PC-3 (cell line): Measurements from ENCODE around the gene USHBP1. TPM values are rescaled to one million over a fixed set of nuclear protein-coding genes. Genes with fewer than 3 reads are reported as not detected.

Experiments used
- ATAC-seq: fragments of 200-7000 bp; cut with Tn5 transposase; 2 replicates; pipeline ENCODE4 v1.9.1; 2020; ENCODE audit warnings: mild to moderate bottlenecking, moderate library complexity
- BruUV-seq: library from RNA; stranded (reverse); fragments of 400-500 nt; replicated peaks from 2 replicates; lab custom pipeline; 2021; lab: Mats Ljungman, UMichigan
- CTCF ChIA-PET: fragments of 300-600 bp; sonication (Branson Sonifier 250); formaldehyde crosslinking; loops from one replicate; lab custom pipeline; 2022; ENCODE audit warnings: antibody characterized with exemption; lab: Charles Lee
- POLR2A ChIA-PET: fragments of 300-600 bp; sonication (Branson Sonifier 250); formaldehyde crosslinking; loops from one replicate; lab custom pipeline; 2022; ENCODE audit warnings: antibody characterized with exemption; ENCODE audit not compliant: unreplicated experiment; lab: Charles Lee
- DNase-seq: peaks from one replicate; pipeline ENCODE4 v3.0.0-alpha.2; 2015
- H2AFZ ChIP-seq: fragments of 300-600 bp; sonication (generic); 2 replicates; pipeline ENCODE4 v1.6.0; 2016; ENCODE audit warnings: antibody characterized with exemption, low read length
- H3F3A ChIP-seq: fragments of 300-600 bp; sonication (generic); one replicate; pipeline ENCODE4 v1.6.0; 2017; ENCODE audit warnings: antibody characterized with exemption, low read length, control low read depth, mild to moderate bottlenecking; ENCODE audit not compliant: unreplicated experiment
- H3K27ac ChIP-seq: fragments of 300-600 bp; sonication (generic); 2 replicates; pipeline ENCODE4 v1.5.1; 2016; ENCODE audit warnings: mild to moderate bottlenecking, low read length
- H3K27me3 ChIP-seq: fragments of 300-600 bp; sonication (generic); 2 replicates; pipeline ENCODE4 v1.6.1; 2016; ENCODE audit warnings: low read length, mixed read lengths
- H3K36me3 ChIP-seq: fragments of 300-600 bp; sonication (generic); 2 replicates; pipeline ENCODE4 v1.6.1; 2016; ENCODE audit warnings: low read depth, mixed run types, low read length, mixed read lengths
- H3K4me1 ChIP-seq: fragments of 300-600 bp; sonication (generic); 2 replicates; pipeline ENCODE4 v1.5.1; 2016; ENCODE audit warnings: low read length; ENCODE audit not compliant: insufficient read depth
- H3K4me2 ChIP-seq: fragments of 300-600 bp; sonication (generic); 2 replicates; pipeline ENCODE4 v1.6.0; 2016; ENCODE audit warnings: low read length
- H3K4me3 ChIP-seq: fragments of 300-600 bp; sonication (generic); 2 replicates; pipeline ENCODE4 v1.5.1; 2016; ENCODE audit warnings: mild to moderate bottlenecking, low read length, mixed read lengths
- H3K79me2 ChIP-seq: fragments of 300-600 bp; sonication (generic); 2 replicates; pipeline ENCODE4 v1.6.1; 2017; ENCODE audit warnings: low read length, mixed read lengths
- H3K9ac ChIP-seq: fragments of 300-600 bp; sonication (generic); 2 replicates; pipeline ENCODE4 v1.6.0; 2016; ENCODE audit warnings: mild to moderate bottlenecking, low read length
- H3K9me2 ChIP-seq: fragments of 300-600 bp; sonication (generic); replicated peaks from 2 replicates; pipeline ENCODE4 v1.6.1; 2016; ENCODE audit warnings: mixed run types, low read length, mixed read lengths
- H3K9me3 ChIP-seq: fragments of 300-600 bp; sonication (generic); 2 replicates; pipeline ENCODE4 v1.6.1; 2016; ENCODE audit warnings: low read length, mixed read lengths
- H4K20me1 ChIP-seq: fragments of 300-600 bp; sonication (generic); 2 replicates; pipeline ENCODE4 v1.6.1; 2016; ENCODE audit warnings: low read length, mixed read lengths
- EZH2 ChIP-seq: fragments of 300-600 bp; sonication (generic); IDR thresholded peaks from one replicate; pipeline ENCODE4 v1.6.1; 2017; ENCODE audit warnings: antibody characterized with exemption, mild to moderate bottlenecking, low read length; ENCODE audit not compliant: unreplicated experiment
- EZH2phosphoT487 ChIP-seq: fragments of 300-600 bp; sonication (generic); IDR thresholded peaks from 2 replicates; pipeline ENCODE4 v1.6.1; 2018; ENCODE audit warnings: mild to moderate bottlenecking, antibody characterized with exemption, low read length, borderline replicate concordance
- intact Hi-C: fragments of 100-400 bp; cut with micrococcal nuclease; formaldehyde crosslinking; loops from 2 replicates; pipeline ENCODE4 v1.9.0; 2023
- total RNA-seq: library from RNA; depleted of rRNA; stranded (reverse); fragments of >200 nt; gene quantifications from 2 replicates; pipeline ENCODE4 v1.2.3, GENCODE V29; 2014
- TF ChIP-seq, protein P1 (sequence below): fragments of 300-600 bp; sonication (generic); conservative IDR thresholded peaks from 2 replicates; pipeline ENCODE4 v1.5.1; 2017; ENCODE audit warnings: antibody characterized with exemption, low read depth, mild to moderate bottlenecking, low read length

The USHBP1 gene
- total RNA-seq, 1 experiment from 2014 or later, result not detected

DNA sequence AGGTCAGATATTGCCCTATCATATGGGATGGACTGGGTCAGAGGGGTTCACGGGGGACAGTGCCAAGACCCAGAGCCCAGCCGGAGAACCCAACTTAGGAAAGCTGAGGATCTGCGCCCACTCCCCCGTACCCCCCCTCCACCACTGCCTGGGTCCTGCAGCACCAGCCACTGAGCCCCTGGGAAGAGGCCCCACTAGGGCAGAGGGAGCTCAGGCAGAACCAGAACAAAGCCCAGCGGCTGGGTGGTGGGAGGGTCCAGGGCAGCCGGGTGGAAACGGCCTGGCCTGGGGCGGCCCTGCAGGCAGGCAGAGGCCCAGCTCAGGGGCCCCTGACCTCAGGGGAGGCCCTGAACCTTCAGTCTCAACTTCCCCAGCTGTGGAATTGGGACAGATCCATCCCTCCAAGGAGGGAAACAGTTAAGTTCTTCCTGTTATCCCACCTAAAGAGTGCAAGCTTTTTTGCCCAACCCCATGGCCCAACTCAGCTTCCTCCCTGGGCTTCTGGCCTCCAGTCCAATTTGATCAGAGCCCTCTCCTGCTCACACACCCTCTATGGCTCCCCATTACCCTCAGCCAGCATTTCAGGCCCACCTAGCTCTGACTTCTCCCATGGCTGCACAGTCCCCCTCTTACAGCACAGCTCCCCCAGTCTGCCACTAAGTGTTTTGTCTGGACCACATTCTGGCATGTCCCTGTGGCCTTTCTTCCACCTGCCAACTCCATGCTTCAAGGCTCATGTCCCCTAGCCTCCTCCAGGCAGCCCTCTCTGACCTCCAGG is 21.9 kb downstream of the USHBP1 start:
- Histone ChIP-seq H3K4me1 (peaks cover 15% of the 10 kb centered on the region), H3F3A (no peaks in the 10 kb centered on the region), H3K9ac (no peak overlapping the region), H3K27ac (no peak overlapping the region), H3K4me2 (peak overlapping the region; percentile 95), H3K9me2 (no peaks in the 10 kb centered on the region), H3K36me3 (peaks cover 10% of the 10 kb centered on the region; the same call in 1 of the 2 replicates), H3K4me3 (peak overlapping the region; percentile 84; the same call in 1 of the 2 replicates), H3K79me2 (peaks cover 55% of the 10 kb centered on the region), H3K9me3 (no peaks in the 10 kb centered on the region), H3K27me3 (no peaks in the 10 kb centered on the region), H2AFZ (no peak overlapping the region), H4K20me1 (peaks cover 13% of the 10 kb centered on the region)
- ChIA-PET POLR2A (no interaction called here), CTCF (no interaction called here)
- no TSS peak for BruUV-seq
- TF ChIP-seq EZH2 (no peak), EZH2phosphoT487 (no peak)
- TF ChIP-seq, protein P1, sequence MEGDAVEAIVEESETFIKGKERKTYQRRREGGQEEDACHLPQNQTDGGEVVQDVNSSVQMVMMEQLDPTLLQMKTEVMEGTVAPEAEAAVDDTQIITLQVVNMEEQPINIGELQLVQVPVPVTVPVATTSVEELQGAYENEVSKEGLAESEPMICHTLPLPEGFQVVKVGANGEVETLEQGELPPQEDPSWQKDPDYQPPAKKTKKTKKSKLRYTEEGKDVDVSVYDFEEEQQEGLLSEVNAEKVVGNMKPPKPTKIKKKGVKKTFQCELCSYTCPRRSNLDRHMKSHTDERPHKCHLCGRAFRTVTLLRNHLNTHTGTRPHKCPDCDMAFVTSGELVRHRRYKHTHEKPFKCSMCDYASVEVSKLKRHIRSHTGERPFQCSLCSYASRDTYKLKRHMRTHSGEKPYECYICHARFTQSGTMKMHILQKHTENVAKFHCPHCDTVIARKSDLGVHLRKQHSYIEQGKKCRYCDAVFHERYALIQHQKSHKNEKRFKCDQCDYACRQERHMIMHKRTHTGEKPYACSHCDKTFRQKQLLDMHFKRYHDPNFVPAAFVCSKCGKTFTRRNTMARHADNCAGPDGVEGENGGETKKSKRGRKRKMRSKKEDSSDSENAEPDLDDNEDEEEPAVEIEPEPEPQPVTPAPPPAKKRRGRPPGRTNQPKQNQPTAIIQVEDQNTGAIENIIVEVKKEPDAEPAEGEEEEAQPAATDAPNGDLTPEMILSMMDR, result no peak
- intact Hi-C loops, result no loop called here
- DNase-seq (no peak), ATAC-seq (no peak)

DNA sequence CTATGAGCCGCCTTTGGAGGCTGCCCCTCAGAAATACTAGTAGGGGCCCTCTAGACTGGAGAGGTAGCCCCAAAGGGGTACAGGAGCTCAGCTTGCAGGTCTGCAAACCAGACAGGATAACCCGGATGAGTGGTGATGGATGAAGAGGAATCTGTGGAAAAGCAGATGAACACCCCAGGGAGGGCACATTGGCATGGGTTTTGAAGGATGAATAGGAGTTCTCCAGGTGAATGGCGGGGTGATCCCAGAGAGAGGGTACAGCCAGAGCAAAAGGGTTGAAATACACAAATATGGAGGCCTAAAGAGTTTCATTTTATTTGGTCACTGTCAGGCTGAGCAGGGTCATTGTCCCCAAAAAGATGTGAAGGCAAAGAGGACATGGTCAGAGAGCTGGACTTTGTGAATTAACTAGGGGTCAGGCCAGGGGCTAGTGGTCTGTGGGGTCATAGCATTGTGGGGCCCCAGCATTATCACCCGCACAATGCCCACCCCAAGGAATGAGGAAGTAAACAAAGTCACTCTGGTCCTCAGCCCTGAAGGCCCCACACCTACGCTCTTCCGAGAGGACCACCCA is 23.6 kb downstream of the USHBP1 start:
- no peaks in the 10 kb centered on the region for H3K9me3 ChIP-seq
- peaks cover 63% of the 10 kb centered on the region for H3K79me2 ChIP-seq
- ChIA-PET CTCF (no interaction called here), POLR2A (no interaction called here)
- H3K9me2 ChIP-seq, result no peaks in the 10 kb centered on the region
- no peak overlapping the region for H3K4me2 ChIP-seq
- H3F3A ChIP-seq, result no peaks in the 10 kb centered on the region
- H2AFZ ChIP-seq, result no peak overlapping the region
- H3K4me3 ChIP-seq, result no peak overlapping the region
- no peak for TF ChIP-seq EZH2phosphoT487
- H3K27me3 ChIP-seq, result no peaks in the 10 kb centered on the region
- H3K36me3 ChIP-seq, result peaks cover 10% of the 10 kb centered on the region; the same call in 1 of the 2 replicates
- no peak overlapping the region for H3K9ac ChIP-seq
- H3K4me1 ChIP-seq, result peaks cover 2% of the 10 kb centered on the region; the same call in 1 of the 2 replicates
- no peak for ATAC-seq
- H3K27ac ChIP-seq, result no peak overlapping the region
- intact Hi-C loops, result no loop called here
- BruUV-seq, result no TSS peak
- H4K20me1 ChIP-seq, result peaks cover 13% of the 10 kb centered on the region
- DNase-seq, result no peak

DNA sequence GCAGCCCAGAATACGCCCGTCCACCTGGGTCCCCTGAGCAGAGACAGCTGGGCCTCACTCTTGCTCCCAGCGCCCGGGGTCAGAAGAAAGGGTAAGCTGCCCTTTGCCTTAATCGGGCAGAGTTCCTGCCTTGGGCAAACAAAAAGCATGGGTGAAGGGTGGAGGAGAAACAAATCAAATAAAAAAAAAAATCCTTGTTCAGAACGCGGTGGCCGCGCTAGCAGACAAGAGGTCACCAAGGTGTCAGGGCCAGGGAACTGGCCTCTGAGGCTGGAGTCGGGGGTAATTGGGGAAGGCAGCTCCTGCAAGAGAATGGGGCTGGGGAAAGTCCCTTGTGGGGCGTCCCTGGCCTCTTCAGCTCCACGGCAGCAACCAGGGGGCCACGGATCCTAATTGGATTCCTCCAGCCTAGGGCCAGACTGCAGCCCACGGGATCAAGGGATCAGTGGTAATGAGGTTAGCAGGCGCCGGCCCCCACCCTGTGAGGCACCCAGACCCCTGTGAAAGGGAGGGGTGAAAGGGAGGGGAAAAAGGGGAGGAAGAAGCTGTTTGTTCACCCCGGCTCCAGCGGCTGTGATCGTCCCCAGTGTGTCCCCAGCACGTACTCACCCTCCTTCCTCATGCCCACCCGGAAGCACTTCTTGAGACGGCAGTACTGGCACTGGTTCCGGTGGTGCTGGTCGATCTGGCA is 24.3 kb downstream of the USHBP1 start:
- intact Hi-C loops, result no loop called here
- no peak overlapping the region for H3K27ac ChIP-seq
- no peaks in the 10 kb centered on the region for H3K27me3 ChIP-seq
- no TSS peak for BruUV-seq
- H3K9ac ChIP-seq, result no peak overlapping the region
- H3K79me2 ChIP-seq, result peaks cover 64% of the 10 kb centered on the region
- H3F3A ChIP-seq, result no peaks in the 10 kb centered on the region
- ATAC-seq (no peak), DNase-seq (no peak)
- H3K9me3 ChIP-seq, result no peaks in the 10 kb centered on the region
- no peaks in the 10 kb centered on the region for H3K9me2 ChIP-seq
- peaks cover 10% of the 10 kb centered on the region; the same call in 1 of the 2 replicates for H3K36me3 ChIP-seq
- H3K4me3 ChIP-seq, result no peak overlapping the region
- ChIA-PET CTCF (no interaction called here), POLR2A (no interaction called here)
- TF ChIP-seq EZH2phosphoT487 (no peak), EZH2 (no peak)
- TF ChIP-seq, protein P1, result no peak
- H4K20me1 ChIP-seq, result peaks cover 13% of the 10 kb centered on the region
- peaks cover 2% of the 10 kb centered on the region; the same call in 1 of the 2 replicates for H3K4me1 ChIP-seq
- H2AFZ ChIP-seq, result no peak overlapping the region
- H3K4me2 ChIP-seq, result no peak overlapping the region
